Activated CD4-positive, alpha-beta T cell treated with anti-CD3 and anti-CD28 coated beads, Interleukin-2, amount 50 U/mL, for 1 hour (primary cell): ENCODE measurements around the gene ARL3.
A peak's percentile ranks its signal among the peaks of the same experiment; 100 is the strongest.
"Not testable (repeated sequence)": the region's sequence is repeated elsewhere in the genome, so short reads cannot be mapped to it uniquely, and the experiment has no call there.

Experiments
- DNase-seq: peaks from one replicate; pipeline ENCODE4 v3.0.0-alpha.2; 2020

The ARL3 gene

GRCh38 chr10:102701796-102702195 lies 12.4 kb downstream of the ARL3 start:
- DNase-seq: no peak

- no peak for DNase-seq
Observed at GRCh38 chr10:102701272-102701671, 12.9 kb downstream of the ARL3 start.

GRCh38 chr10:102698894-102699293 lies 15.3 kb downstream of the ARL3 start:
- no peak for DNase-seq

GRCh38 chr10:102696736-102697135 lies 17.5 kb downstream of the ARL3 start:
- no peak for DNase-seq

GRCh38 chr10:102695401-102695800 lies 18.8 kb downstream of the ARL3 start:
- not testable (repeated sequence) for DNase-seq

GRCh38 chr10:102691285-102692066 lies 22.7 kb downstream of the ARL3 start:
- no peak for DNase-seq

GRCh38 chr10:102683736-102684135 lies 30.5 kb downstream of the ARL3 start:
- DNase-seq: no peak

GRCh38 chr10:102682981-102683380 lies 31.2 kb downstream of the ARL3 start:
- no peak for DNase-seq

GRCh38 chr10:102682416-102682815 lies 31.8 kb downstream of the ARL3 start:
- DNase-seq: peak; percentile 28

- DNase-seq: no peak
Observed at GRCh38 chr10:102681696-102682095, 32.5 kb downstream of the ARL3 start.

GRCh38 chr10:102679596-102679995 lies 34.6 kb downstream of the ARL3 start:
- DNase-seq: no peak

- DNase-seq: no peak
Observed at GRCh38 chr10:102678842-102679289, 35.3 kb downstream of the ARL3 start.

GRCh38 chr10:102678068-102678400 lies 36.2 kb downstream of the ARL3 start:
- DNase-seq: no peak

- no peak for DNase-seq
Observed at GRCh38 chr10:102677331-102678067, 36.7 kb downstream of the ARL3 start.

- no peak for DNase-seq
Observed at GRCh38 chr10:102676534-102677315, 37.5 kb downstream of the ARL3 start.

- DNase-seq: no peak
Observed at GRCh38 chr10:102675666-102676533, 38.3 kb downstream of the ARL3 start.

- no peak for DNase-seq
Observed at GRCh38 chr10:102675011-102675665, 39.1 kb downstream of the ARL3 start.

- DNase-seq: no peak
Observed at GRCh38 chr10:102674566-102674965, 39.6 kb downstream of the ARL3 start.

- peak; percentile 70 for DNase-seq
Observed at GRCh38 chr10:102673819-102674511, 40.2 kb downstream of the ARL3 start.

GRCh38 chr10:102673236-102673818 lies 40.9 kb downstream of the ARL3 start:
- no peak for DNase-seq

- DNase-seq: no peak
Observed at GRCh38 chr10:102670871-102671434, 43.2 kb downstream of the ARL3 start.
